ENCODE data around the gene OSBPL3. TPM values are rescaled to one million over a fixed set of nuclear protein-coding genes. Genes with fewer than 3 reads are reported as not detected.

OSBPL3 gene
- total RNA-seq, 1 experiment from 2014 or later: 7.1 TPM

- DNase-seq (ENCODE audit: low spot score): no peak
Measured at GRCh38 chr7:24926623-24927524, 53.1 kb downstream of the OSBPL3 start.

GRCh38 chr7:24924375-24924774 is 55.6 kb downstream of the OSBPL3 start:
- no peak for DNase-seq (ENCODE audit: low spot score)
- in situ Hi-C loops (cut with HindIII; ENCODE audit: low sequenced_read_pairs): no loop called here

More at GRCh38 chr7:24926623-24927524, 53.1 kb downstream of the OSBPL3 start:
- in situ Hi-C loops (cut with HindIII; ENCODE audit: low sequenced_read_pairs): no loop called here

- DNase-seq (ENCODE audit: low spot score): no peak
- in situ Hi-C loops (cut with HindIII; ENCODE audit: low sequenced_read_pairs): no loop called here
Measured at GRCh38 chr7:24923172-24923865, 56.7 kb downstream of the OSBPL3 start.

- in situ Hi-C loops (cut with HindIII; ENCODE audit: low sequenced_read_pairs): no loop called here
- no peak for DNase-seq (ENCODE audit: low spot score)
Measured at GRCh38 chr7:24922099-24922773, 57.7 kb downstream of the OSBPL3 start.

GRCh38 chr7:24921362-24921679 is 58.7 kb downstream of the OSBPL3 start:
- in situ Hi-C loops (cut with HindIII; ENCODE audit: low sequenced_read_pairs): no loop called here
- DNase-seq (ENCODE audit: low spot score): no peak

GRCh38 chr7:24920451-24921361 is 59.3 kb downstream of the OSBPL3 start:
- DNase-seq (ENCODE audit: low spot score): no peak
- in situ Hi-C loops (cut with HindIII; ENCODE audit: low sequenced_read_pairs): no loop called here

- no peak for DNase-seq (ENCODE audit: low spot score)
- in situ Hi-C loops (cut with HindIII; ENCODE audit: low sequenced_read_pairs): no loop called here
Measured at GRCh38 chr7:24917510-24918239, 62.3 kb downstream of the OSBPL3 start.

GRCh38 chr7:24916463-24917040 is 63.4 kb downstream of the OSBPL3 start:
- no peak for DNase-seq (ENCODE audit: low spot score)
- in situ Hi-C loops (cut with HindIII; ENCODE audit: low sequenced_read_pairs): no loop called here

- DNase-seq (ENCODE audit: low spot score): no peak
- in situ Hi-C loops (cut with HindIII; ENCODE audit: low sequenced_read_pairs): no loop called here
Measured at GRCh38 chr7:24914465-24914859, 65.5 kb downstream of the OSBPL3 start.

GRCh38 chr7:24913801-24914464 is 66.0 kb downstream of the OSBPL3 start:
- no peak for DNase-seq (ENCODE audit: low spot score)
- in situ Hi-C loops (cut with HindIII; ENCODE audit: low sequenced_read_pairs): no loop called here

GRCh38 chr7:24912874-24913514 is 67.0 kb downstream of the OSBPL3 start:
- no peak for DNase-seq (ENCODE audit: low spot score)
- in situ Hi-C loops (cut with HindIII; ENCODE audit: low sequenced_read_pairs): no loop called here

GRCh38 chr7:24912424-24912823 is 67.6 kb downstream of the OSBPL3 start:
- in situ Hi-C loops (cut with HindIII; ENCODE audit: low sequenced_read_pairs): no loop called here
- DNase-seq (ENCODE audit: low spot score): no peak

GRCh38 chr7:24911213-24911603 is 68.8 kb downstream of the OSBPL3 start:
- in situ Hi-C loops (cut with HindIII; ENCODE audit: low sequenced_read_pairs): no loop called here
- DNase-seq (ENCODE audit: low spot score): no peak

GRCh38 chr7:24910551-24911212 is 69.3 kb downstream of the OSBPL3 start:
- in situ Hi-C loops (cut with HindIII; ENCODE audit: low sequenced_read_pairs): no loop called here

GRCh38 chr7:24908727-24909126 is 71.3 kb downstream of the OSBPL3 start:
- in situ Hi-C loops (cut with HindIII; ENCODE audit: low sequenced_read_pairs): no loop called here
- no peak for DNase-seq (ENCODE audit: low spot score)

More at GRCh38 chr7:24910551-24911212, 69.3 kb downstream of the OSBPL3 start:
- no peak for DNase-seq (ENCODE audit: low spot score)

GRCh38 chr7:24908166-24908565 is 71.8 kb downstream of the OSBPL3 start:
- no peak for DNase-seq (ENCODE audit: low spot score)
- in situ Hi-C loops (cut with HindIII; ENCODE audit: low sequenced_read_pairs): no loop called here
